IMR-90 (cell line): ENCODE results near the gene ITGA3.

Source experiments
- CEBPB ChIP-seq: IDR thresholded peaks from 2 replicates; pipeline ENCODE4 v1.6.1; 2012; ENCODE audit warnings: low read depth, low read length, improper control_type of control experiment
- CHD1 ChIP-seq: IDR thresholded peaks from 2 replicates; pipeline ENCODE4 v1.6.1; 2012; ENCODE audit warnings: low read depth, low read length, improper control_type of control experiment
- CTCF ChIP-seq: conservative IDR thresholded peaks from 2 replicates; pipeline ENCODE4 v1.5.1; 2012; ENCODE audit warnings: mild to moderate bottlenecking, low read depth, low read length, improper control_type of control experiment
- FOS ChIP-seq: fragments of 150-350 bp; IDR thresholded peaks from 2 replicates; pipeline ENCODE4 v1.6.1; 2016; ENCODE audit warnings: low read depth, low read length
- MAFK ChIP-seq: IDR thresholded peaks from 2 replicates; pipeline ENCODE4 v1.6.1; 2012; ENCODE audit warnings: low read depth, low read length, improper control_type of control experiment
- MAZ ChIP-seq: IDR thresholded peaks from 2 replicates; pipeline ENCODE4 v1.6.1; 2012; ENCODE audit warnings: low read depth, mild to moderate bottlenecking, low read length, improper control_type of control experiment, moderate library complexity, borderline replicate concordance
- NFE2L2 ChIP-seq: fragments of 150-350 bp; IDR thresholded peaks from 2 replicates; pipeline ENCODE4 v1.6.1; 2016; ENCODE audit warnings: low read depth, mild to moderate bottlenecking, low read length
- POLR2A ChIP-seq: IDR thresholded peaks from 2 replicates; pipeline ENCODE4 v1.6.1; 2012; ENCODE audit warnings: mild to moderate bottlenecking, low read depth, low read length
- RAD21 ChIP-seq: IDR thresholded peaks from 2 replicates; pipeline ENCODE4 v1.6.1; 2012; ENCODE audit warnings: low read length, improper control_type of control experiment
- USF2 ChIP-seq: fragments of 150-350 bp; IDR thresholded peaks from 2 replicates; pipeline ENCODE4 v1.6.1; 2017; ENCODE audit warnings: mild to moderate bottlenecking, antibody characterized with exemption, low read length, low read depth

GRCh38 chr17:50024808-50025207, 31.1 kb upstream of the ITGA3 start:
- TF ChIP-seq CTCF (no peak), POLR2A (no peak), NFE2L2 (no peak), CEBPB (no peak), RAD21 (no peak), MAZ (no peak), CHD1 (no peak), FOS (no peak), USF2 (no peak), MAFK (no peak)
